Measurements from ENCODE around the gene TNK2. TPM values are rescaled to one million over a fixed set of nuclear protein-coding genes. Genes with fewer than 3 reads are reported as not detected.

The TNK2 gene
- 24.9 TPM for total RNA-seq

DNA sequence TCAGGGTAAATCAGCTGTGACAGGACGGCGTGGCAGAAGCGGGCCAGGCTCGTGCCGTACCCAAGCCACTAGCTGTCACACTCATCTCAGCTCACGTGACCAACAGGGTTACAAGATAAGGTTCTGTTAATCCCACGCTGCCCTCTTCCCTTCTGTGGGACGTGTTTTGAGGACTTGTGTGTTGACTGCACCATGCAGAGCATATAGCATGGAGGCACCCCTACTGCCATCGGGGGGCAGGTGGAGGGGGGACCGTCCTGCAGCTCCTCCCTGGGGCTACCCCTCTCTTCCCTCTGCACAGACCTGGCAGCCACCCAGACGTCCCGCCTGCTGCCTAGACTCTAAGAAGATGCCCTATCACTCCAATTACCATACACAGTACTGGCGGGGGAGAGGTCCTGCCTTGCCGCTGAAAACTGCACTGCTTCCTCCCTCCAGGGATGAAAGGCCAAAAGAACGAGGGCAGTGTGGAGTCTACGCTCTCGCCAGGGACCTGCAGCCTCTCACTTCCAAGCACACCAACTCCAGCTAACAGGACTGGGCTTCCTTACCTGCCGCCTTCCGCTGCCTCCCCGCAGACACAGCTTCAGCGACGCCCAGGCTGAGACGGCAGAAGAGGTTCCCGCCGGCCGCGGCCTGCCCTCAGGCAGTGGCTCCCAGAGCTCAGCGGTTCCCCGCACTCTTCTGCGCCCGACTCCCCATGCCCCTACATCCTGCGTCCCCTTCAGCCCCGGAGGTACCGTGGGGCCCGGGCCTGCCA lies at the start of gene TNK2:
Gene TNK2 (minus strand): TSS at position 618 of the 760 bp plus-strand sequence. CDS start 19,963 bp downstream, outside the sequence.

Small RNA genes lying within 50 kb of the gene (small RNA-seq; reads per million reads assigned to genes)
- gene MIR6829 (not detected), gene RNU2-11P (not detected)

Other genes with a start within 250 kb of the TNK2 start
- 3.5 TPM for gene MUC20, start 187.6 kb downstream of the TNK2 start, total RNA-seq
- gene MUC4, start 96.6 kb downstream of the TNK2 start, total RNA-seq: 0.46 TPM
- gene TFRC, start 173.5 kb upstream of the TNK2 start, total RNA-seq: 164 TPM

All from diencephalon (tissue), 1 donor.